CD14-positive monocyte (primary cell): Measurements from ENCODE around the gene PLOD3. TPM values are rescaled to one million over a fixed set of nuclear protein-coding genes. Genes with fewer than 3 reads are reported as not detected.

ENCODE experiments used
- DNase-seq, 3 donors: peaks; one replicate each; pipeline ENCODE4 v3.0.0-alpha.2; 2011 to 2022
- H2AFZ ChIP-seq: 2 replicates; pipeline ENCODE4 v1.6.0; 2012; ENCODE audit warnings: mild to moderate bottlenecking, low read depth, low read length, inconsistent platforms; ENCODE audit not compliant: insufficient read depth, poor library complexity, severe bottlenecking
- H3K27ac ChIP-seq, 2 donors: 1 replicate in 1 of 2; 2 replicates in 1 of 2; pipeline ENCODE4 v1.5.1; 2012 to 2013; ENCODE audit warnings: low read length in 2 of 2, control low read depth in 1 of 2, inconsistent platforms in 1 of 2, low read depth in 1 of 2, mild to moderate bottlenecking in 1 of 2
- H3K27me3 ChIP-seq, 2 donors: one replicate each; pipeline versions ENCODE4 v1.6.0 to v1.6.1; 2011 to 2013; ENCODE audit warnings: low read length in 2 of 2; ENCODE audit not compliant: control insufficient read depth in 2 of 2, insufficient read depth in 2 of 2
- H3K36me3 ChIP-seq, 2 donors: replicated peaks in 1 of 2; 1 replicate in 1 of 2; 2 replicates in 1 of 2; pipeline versions ENCODE4 v1.5.1 to v1.6.1; 2012 to 2013; ENCODE audit warnings: low read length in 2 of 2, control low read depth in 1 of 2, inconsistent platforms in 1 of 2, mild to moderate bottlenecking in 1 of 2; ENCODE audit not compliant: insufficient read depth in 2 of 2, control insufficient read depth in 1 of 2
- H3K4me1 ChIP-seq, 2 donors: 1 replicate in 1 of 2; 2 replicates in 1 of 2; pipeline versions ENCODE4 v1.5.1 to v1.6.1; 2012 to 2013; ENCODE audit warnings: low read length in 2 of 2, control low read depth in 1 of 2, inconsistent platforms in 1 of 2, mild to moderate bottlenecking in 1 of 2, moderate library complexity in 1 of 2; ENCODE audit not compliant: insufficient read depth in 2 of 2, control insufficient read depth in 1 of 2
- H3K4me2 ChIP-seq: replicated peaks from 2 replicates; pipeline ENCODE3; 2012; ENCODE audit warnings: low read length, moderate library complexity, mild to moderate bottlenecking; ENCODE audit not compliant: poor library complexity, severe bottlenecking; ENCODE audit errors: extremely low read depth
- H3K4me3 ChIP-seq, 3 experiments: fragments of 200-600 bp in 1 of 3; sonication (generic) in 1 of 3; replicated peaks in 1 of 3; 1 replicate in 2 of 3; 2 replicates in 1 of 3; pipeline ENCODE4 v1.5.1; 2011 to 2013; ENCODE audit warnings: low read length in 3 of 3, mild to moderate bottlenecking in 3 of 3, control low read depth in 2 of 3, low read depth in 2 of 3, inconsistent platforms in 1 of 3, moderate library complexity in 1 of 3
- H3K79me2 ChIP-seq: 2 replicates; pipeline ENCODE4 v1.6.0; 2012; ENCODE audit warnings: mild to moderate bottlenecking, control low read depth, inconsistent platforms, low read length, moderate library complexity; ENCODE audit not compliant: insufficient read depth
- H3K9ac ChIP-seq: 2 replicates; pipeline ENCODE4 v1.6.0; 2017; ENCODE audit warnings: low read length, mild to moderate bottlenecking; ENCODE audit not compliant: insufficient read depth, poor library complexity, severe bottlenecking
- H3K9me3 ChIP-seq, 2 donors: replicated peaks in 1 of 2; 1 replicate in 1 of 2; 2 replicates in 1 of 2; pipeline versions ENCODE4 v1.5.1 to v1.6.1; 2012 to 2013; ENCODE audit warnings: low read length in 2 of 2, control low read depth in 1 of 2; ENCODE audit not compliant: control insufficient read depth in 1 of 2, insufficient read depth in 1 of 2
- H4K20me1 ChIP-seq: 2 replicates; pipeline ENCODE4 v1.6.0; 2012; ENCODE audit warnings: mild to moderate bottlenecking, low read length, control low read depth, moderate library complexity; ENCODE audit not compliant: insufficient read depth
- H3K27ac Mint-ChIP-seq, 7 donors: one replicate each; pipeline ENCODE4 v1.8.0; 2020; ENCODE audit warnings: mild to moderate bottlenecking in 7 of 7, mixed read lengths in 7 of 7, moderate library complexity in 6 of 7, inconsistent platforms in 2 of 7
- H3K27me3 Mint-ChIP-seq, 3 donors: one replicate each; pipeline ENCODE4 v1.8.0; 2021 to 2022; ENCODE audit warnings: low read depth in 3 of 3, mild to moderate bottlenecking in 3 of 3, mixed read lengths in 3 of 3, moderate library complexity in 3 of 3, inconsistent platforms in 1 of 3
- H3K36me3 Mint-ChIP-seq, 2 donors: one replicate each; pipeline ENCODE4 v1.8.0; 2020; ENCODE audit warnings: mixed read lengths in 2 of 2, inconsistent platforms in 1 of 2, mild to moderate bottlenecking in 1 of 2
- H3K4me1 Mint-ChIP-seq: one replicate; pipeline ENCODE4 v1.8.0; 2020; ENCODE audit warnings: mild to moderate bottlenecking, mixed read lengths
- H3K4me3 Mint-ChIP-seq, 2 donors: one replicate each; pipeline ENCODE4 v1.8.0; 2020; ENCODE audit warnings: mild to moderate bottlenecking in 2 of 2, mixed read lengths in 2 of 2, moderate library complexity in 1 of 2
- H3K9me3 Mint-ChIP-seq, 7 donors: one replicate each; pipeline ENCODE4 v1.8.0; 2020 to 2022; ENCODE audit warnings: mixed read lengths in 7 of 7, mild to moderate bottlenecking in 6 of 7, moderate library complexity in 6 of 7, inconsistent platforms in 2 of 7
- WGBS: methylation state at CpG from one replicate; pipeline ENCODE4 v1.1.5; 2013; ENCODE audit warnings: missing lambda C conversion rate; ENCODE audit not compliant: insufficient coverage; 5-methylcytosine and 5-hydroxymethylcytosine counted together
- intact Hi-C, 2 donors: fragments of 100-400 bp; cut with micrococcal nuclease; formaldehyde crosslinking; loops; one replicate each; pipeline versions ENCODE4 v1.15.0 to v1.15.1; 2023
- polyA plus RNA-seq, 3 donors: library from polyadenylated mRNA; depleted of rRNA in 1 of 3; unstranded in 2 of 3; stranded (reverse) in 1 of 3; fragments of 300-500 nt in 2 of 3; fragments of >200 nt in 1 of 3; fragmentation: Illumina TruSeq in 2 of 3; gene quantifications; 1 replicate in 2 of 3; 2 replicates in 1 of 3; pipeline ENCODE4 v1.2.3, GENCODE V29; 2012 to 2021
- TF ChIP-seq, protein P1 (sequence below): fragments of 200-600 bp; IDR thresholded peaks from one replicate; pipeline ENCODE4 v1.8.0; 2022; ENCODE audit warnings: antibody characterized with exemption, mild to moderate bottlenecking

Gene PLOD3
- polyA plus RNA-seq, 3 donors: 26.9 to 70.1 (median 28.1) TPM

DNA sequence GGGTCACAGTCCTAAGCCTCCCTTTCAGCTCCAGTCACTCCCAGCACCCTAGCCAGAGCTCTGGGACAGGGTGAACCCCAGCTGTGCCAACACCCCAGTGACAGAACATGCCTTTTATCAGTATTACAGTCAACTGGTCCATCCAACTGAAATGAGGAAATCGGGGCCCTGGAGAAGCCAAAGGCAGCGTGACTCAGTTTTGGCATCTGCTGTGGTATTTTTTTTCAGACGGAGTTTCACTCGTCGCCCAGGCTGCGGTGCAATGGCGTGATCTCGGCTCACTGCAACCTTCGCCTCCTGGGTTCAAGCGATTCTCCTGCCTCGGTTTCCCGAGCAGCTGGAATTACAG, 23.6 kb upstream of the PLOD3 start:
- H3K27me3 Mint-ChIP-seq: peaks cover 14 to 31% (median 23%) of the 10 kb centered on the region in 3 donors
- Histone ChIP-seq H4K20me1 (peaks cover 88% of the 10 kb centered on the region), H3K9me3 (no peaks in the 10 kb centered on the region), H3K4me1 (peaks cover 53 to 62% of the 10 kb centered on the region in 2 donors), H2AFZ (no peak overlapping the region), H3K4me2 (peak overlapping the region; percentile 19), H3K4me3 (peak overlapping the region in 1 of 3 experiments; percentile 14), H3K9ac (no peak overlapping the region), H3K27me3 (peaks cover 0 to 27% of the 10 kb centered on the region in 2 donors), H3K36me3 (peaks cover 15 to 28% of the 10 kb centered on the region in 2 donors), H3K79me2 (peaks cover 30% of the 10 kb centered on the region), H3K27ac (peak overlapping the region in 1 of 2 donors; percentile 9)
- peaks cover 57% of the 10 kb centered on the region for H3K4me1 Mint-ChIP-seq
- H3K27ac Mint-ChIP-seq: peak overlapping the region; percentile 60 to 82 (median 75)
- H3K4me3 Mint-ChIP-seq: peak overlapping the region; percentile 65 to 70
- DNase-seq: peak; percentile 68 to 86 (median 75)
- peaks cover 0 to 3% (median 0%) of the 10 kb centered on the region in 7 donors for H3K9me3 Mint-ChIP-seq
- TF ChIP-seq, protein P1, sequence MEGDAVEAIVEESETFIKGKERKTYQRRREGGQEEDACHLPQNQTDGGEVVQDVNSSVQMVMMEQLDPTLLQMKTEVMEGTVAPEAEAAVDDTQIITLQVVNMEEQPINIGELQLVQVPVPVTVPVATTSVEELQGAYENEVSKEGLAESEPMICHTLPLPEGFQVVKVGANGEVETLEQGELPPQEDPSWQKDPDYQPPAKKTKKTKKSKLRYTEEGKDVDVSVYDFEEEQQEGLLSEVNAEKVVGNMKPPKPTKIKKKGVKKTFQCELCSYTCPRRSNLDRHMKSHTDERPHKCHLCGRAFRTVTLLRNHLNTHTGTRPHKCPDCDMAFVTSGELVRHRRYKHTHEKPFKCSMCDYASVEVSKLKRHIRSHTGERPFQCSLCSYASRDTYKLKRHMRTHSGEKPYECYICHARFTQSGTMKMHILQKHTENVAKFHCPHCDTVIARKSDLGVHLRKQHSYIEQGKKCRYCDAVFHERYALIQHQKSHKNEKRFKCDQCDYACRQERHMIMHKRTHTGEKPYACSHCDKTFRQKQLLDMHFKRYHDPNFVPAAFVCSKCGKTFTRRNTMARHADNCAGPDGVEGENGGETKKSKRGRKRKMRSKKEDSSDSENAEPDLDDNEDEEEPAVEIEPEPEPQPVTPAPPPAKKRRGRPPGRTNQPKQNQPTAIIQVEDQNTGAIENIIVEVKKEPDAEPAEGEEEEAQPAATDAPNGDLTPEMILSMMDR: no peak
- WGBS: under 1% methylated on average over 8 of the region's 12 CpGs
- intact Hi-C loops: loop anchor here in 1 of 2 donors (10.0 kb wide), 2 partner anchors 96 to 656 kb away; partner anchors contain the start of genes FBXO24 and LRCH4
- peaks cover 45 to 55% of the 10 kb centered on the region in 2 donors for H3K36me3 Mint-ChIP-seq

DNA sequence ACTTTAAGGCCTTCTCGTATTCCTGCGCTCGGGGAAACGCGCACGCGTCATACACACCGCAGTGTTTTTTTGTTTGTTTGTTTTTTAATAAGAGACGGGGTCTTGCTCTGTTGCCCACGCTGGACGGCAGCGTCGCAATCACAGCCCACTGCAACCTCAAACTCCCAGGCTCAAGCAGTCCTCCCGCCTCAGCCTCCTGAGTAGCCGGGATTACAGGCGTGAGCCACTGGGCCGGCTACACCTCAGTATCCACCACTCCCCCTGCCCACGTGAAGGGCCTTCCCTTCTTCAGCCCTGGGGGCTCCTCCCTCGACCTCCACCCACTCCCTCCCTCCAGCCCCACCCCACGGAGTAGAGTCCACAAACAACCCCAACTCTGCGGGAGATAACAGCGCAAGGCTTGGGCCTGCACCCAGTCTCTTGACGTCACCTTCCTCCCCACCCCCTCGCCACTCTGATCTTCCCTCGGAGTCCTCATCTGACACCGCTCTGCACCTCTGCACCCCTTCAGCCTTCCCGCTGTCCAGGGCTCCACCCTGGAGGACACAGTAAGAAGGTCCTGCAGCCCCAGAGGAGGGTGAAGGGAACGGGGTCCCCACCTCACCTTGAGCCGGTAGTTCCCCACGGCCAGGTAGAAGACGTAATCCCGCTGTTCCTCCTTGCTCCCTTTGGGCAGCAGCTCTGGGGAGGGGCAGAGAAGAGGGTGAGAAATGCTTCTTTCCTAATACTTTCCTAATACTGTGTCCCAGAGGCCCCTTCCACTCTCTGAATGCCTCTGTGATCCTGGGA, 23.0 kb upstream of the PLOD3 start:
- H3K4me3 Mint-ChIP-seq: peak overlapping the region in 1 of 2 donors; percentile 52
- TF ChIP-seq, protein P1: no peak
- H3K9ac ChIP-seq: no peak overlapping the region
- no peak for DNase-seq
- 85% methylated on average over 16 of the region's 32 CpGs for WGBS
- intact Hi-C loops: loop anchor here in 1 of 2 donors (10.0 kb wide), 2 partner anchors 96 to 656 kb away; partner anchors contain the start of genes FBXO24 and LRCH4
- H3K27me3 ChIP-seq: peaks cover 0 to 27% of the 10 kb centered on the region in 2 donors
- peaks cover 25% of the 10 kb centered on the region for H3K79me2 ChIP-seq
- peaks cover 50 to 59% of the 10 kb centered on the region in 2 donors for H3K4me1 ChIP-seq
- peaks cover 53% of the 10 kb centered on the region for H3K4me1 Mint-ChIP-seq
- peaks cover 88% of the 10 kb centered on the region for H4K20me1 ChIP-seq
- peak overlapping the region in 1 of 2 donors; percentile 9 for H3K27ac ChIP-seq
- H3K4me3 ChIP-seq: no peak overlapping the region
- peaks cover 41 to 53% of the 10 kb centered on the region in 2 donors for H3K36me3 Mint-ChIP-seq
- H3K4me2 ChIP-seq: no peak overlapping the region
- H3K36me3 ChIP-seq: peaks cover 15 to 28% of the 10 kb centered on the region in 2 donors
- no peak overlapping the region for H2AFZ ChIP-seq
- peak overlapping the region in 5 of 7 donors; percentile 48 to 82 (median 73) for H3K27ac Mint-ChIP-seq
- H3K9me3 ChIP-seq: no peaks in the 10 kb centered on the region
- H3K27me3 Mint-ChIP-seq: peaks cover 14 to 31% (median 23%) of the 10 kb centered on the region in 3 donors
- H3K9me3 Mint-ChIP-seq: peaks cover 0 to 3% (median 0%) of the 10 kb centered on the region in 7 donors
